GM18498 (cell line): ENCODE results near the gene CDR2.
"Not testable (repeated sequence)": the region's sequence is repeated elsewhere in the genome, so short reads cannot be mapped to it uniquely, and the experiment has no call there.

Experiments
- ATAC-seq: cut with Tn5 transposase; IDR thresholded peaks from one replicate; pipeline ENCODE4 v1.9.1; 2021; ENCODE audit warnings: mild to moderate bottlenecking, moderate library complexity; ENCODE audit not compliant: unreplicated experiment

The CDR2 gene

GRCh38 chr16:22353191-22353919 lies 21.1 kb downstream of the CDR2 start:
- no peak for ATAC-seq

GRCh38 chr16:22352723-22353122 lies 21.7 kb downstream of the CDR2 start:
- no peak for ATAC-seq

GRCh38 chr16:22352140-22352539 lies 22.3 kb downstream of the CDR2 start:
- ATAC-seq = no peak

DNA sequence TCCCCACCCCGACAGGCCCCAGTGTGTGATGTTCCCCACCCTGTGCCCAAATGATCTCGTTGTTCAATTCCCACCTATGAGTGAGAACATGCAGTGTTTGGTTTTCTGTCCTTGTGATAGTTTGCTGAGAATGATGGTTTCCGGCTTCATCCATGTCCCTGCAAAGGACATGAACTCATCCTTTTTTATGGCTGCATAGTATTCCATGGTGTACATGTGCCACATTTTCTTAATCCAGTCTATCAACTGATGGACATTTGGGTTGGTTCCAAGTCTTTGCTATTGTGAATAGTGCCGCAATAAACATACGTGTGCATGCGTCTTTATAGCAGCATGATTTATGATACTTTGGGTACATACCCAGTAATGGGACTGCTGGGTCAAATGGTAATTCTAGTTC lies 23.4 kb downstream of the CDR2 start:
- not testable (repeated sequence) for ATAC-seq

- no peak for ATAC-seq
These were observed 26.1 kb downstream of the CDR2 start for GRCh38 chr16:22348291-22348690.

DNA sequence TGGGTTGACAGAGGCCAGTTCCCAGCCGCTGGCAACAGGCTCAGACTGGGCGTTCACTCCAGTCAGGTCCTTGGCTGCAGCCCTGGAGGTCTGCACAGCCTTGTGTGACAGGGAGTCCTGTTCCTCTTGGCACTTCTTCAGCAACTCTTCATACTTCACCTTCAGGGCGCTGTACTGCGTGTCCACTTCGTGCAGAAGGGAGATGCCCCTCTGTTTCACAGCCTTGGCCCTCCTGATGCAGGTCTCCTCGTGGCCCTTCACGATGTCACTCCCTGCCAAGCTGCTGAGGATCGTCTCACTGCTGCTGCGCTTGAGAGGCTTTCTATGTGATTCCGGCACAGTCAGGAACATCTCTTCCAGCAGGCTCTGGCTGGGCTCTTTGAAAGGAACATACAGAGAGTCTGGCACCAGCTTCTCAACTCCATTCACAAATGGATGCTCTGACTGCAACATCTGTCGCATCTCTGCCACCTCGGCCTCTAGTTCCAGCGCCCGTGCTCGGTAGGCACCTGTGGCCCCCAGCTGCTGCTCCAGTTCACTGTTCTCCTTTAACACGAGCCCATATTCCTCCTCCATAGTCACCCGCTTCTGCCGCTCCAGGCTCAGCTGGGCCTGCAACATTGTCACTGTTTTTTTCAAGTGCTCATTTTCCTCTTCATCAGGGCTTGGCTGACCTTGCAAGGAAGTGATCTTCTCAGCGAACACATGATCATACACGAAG lies 27.2 kb downstream of the CDR2 start:
- ATAC-seq = no peak

GRCh38 chr16:22346483-22346882 lies 27.9 kb downstream of the CDR2 start:
- no peak for ATAC-seq

DNA sequence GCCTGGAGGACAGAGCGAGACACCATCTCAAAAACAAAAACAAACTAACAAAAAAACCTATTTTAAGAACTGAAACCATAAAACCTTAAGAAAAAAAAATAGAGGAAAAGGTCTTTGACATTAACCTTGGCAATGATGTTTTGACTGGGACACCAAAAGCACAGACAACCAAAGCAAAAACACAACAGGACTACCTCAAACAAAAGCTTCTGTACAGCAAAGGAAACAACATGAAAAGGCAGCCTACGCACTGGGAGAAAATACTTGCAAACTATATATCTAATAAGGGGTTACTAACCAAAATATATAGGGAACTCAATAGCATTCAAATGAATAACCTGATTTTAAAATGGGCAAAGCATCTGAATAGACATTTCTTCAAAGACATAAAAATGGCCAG lies 32.3 kb downstream of the CDR2 start:
- ATAC-seq = no peak

DNA sequence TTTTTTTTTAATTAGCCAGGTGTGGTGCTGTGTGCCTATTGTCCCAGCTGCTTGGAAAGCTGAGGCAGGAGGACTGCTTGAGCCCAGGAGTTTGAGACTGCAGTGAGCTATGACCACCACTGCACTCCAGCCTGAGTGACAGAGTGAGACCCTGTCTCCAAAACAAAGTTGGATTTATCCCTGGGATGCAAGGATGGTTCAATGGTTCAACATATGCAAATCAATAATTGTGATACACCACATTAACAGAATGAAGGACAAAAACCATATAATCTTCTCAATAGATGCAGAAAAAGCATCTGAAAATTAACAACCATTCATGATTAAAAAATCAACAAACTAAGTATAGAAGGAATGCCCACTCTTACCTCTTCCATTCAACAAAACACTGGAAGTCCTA lies 33.5 kb downstream of the CDR2 start:
- ATAC-seq = no peak

DNA sequence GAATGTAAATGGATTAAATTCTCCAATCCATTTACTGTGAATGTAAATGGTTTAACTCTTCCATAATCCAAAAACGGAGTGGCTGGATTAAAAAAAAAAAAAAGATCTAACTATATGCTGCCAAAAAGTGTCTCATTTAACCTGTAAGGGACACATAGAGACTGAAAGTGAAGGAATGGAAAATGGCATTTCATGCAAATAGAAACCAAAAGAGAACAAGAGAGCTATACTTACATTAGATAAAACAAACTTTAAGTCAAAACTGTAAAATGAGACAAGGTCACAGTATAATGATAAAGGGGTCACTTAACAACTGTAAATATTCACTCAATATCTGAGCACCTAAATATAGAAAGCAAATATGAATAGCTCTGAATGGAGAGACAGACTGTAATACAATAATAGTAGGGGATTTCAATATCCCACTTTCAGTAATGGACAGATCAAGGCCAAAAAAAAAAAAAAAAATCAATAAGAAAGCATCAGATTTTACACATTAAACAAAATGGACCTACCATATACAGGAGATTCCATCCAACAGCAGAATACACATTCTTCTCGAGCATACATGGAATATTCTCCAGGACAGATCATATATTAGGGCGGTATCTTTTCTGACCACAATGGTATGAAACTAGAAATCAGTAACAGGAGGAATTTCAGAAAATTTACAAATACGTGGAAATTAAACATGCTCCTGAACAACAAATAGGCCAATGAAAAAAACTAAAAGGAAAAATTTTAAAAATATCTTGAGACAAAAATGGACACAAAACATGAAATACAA lies 36.4 kb downstream of the CDR2 start:
- no peak for ATAC-seq

GRCh38 chr16:22337045-22337444 lies 37.4 kb downstream of the CDR2 start:
- ATAC-seq = no peak

DNA sequence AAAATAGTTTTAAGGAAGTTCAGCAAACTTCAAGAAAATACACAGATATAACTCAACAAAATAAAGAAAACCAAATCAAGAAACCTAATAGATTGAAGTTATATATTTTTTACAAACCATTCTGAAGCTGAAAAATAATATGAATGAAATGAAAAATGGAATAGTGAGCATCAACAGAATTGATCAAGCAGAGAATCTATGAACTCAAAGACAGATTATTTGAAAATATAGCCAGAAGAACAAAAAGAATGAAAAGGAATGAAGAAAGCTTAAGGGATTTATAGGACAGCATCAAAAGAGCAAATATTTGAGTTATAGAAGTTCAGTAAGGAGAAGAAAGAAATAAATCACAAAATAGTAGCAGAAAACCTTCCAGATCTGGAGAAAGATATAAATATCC lies 37.8 kb downstream of the CDR2 start:
- no peak for ATAC-seq

GRCh38 chr16:22335668-22336246 lies 38.7 kb downstream of the CDR2 start:
- no peak for ATAC-seq

- ATAC-seq = no peak
These were observed 40.9 kb downstream of the CDR2 start for GRCh38 chr16:22333457-22333994.

DNA sequence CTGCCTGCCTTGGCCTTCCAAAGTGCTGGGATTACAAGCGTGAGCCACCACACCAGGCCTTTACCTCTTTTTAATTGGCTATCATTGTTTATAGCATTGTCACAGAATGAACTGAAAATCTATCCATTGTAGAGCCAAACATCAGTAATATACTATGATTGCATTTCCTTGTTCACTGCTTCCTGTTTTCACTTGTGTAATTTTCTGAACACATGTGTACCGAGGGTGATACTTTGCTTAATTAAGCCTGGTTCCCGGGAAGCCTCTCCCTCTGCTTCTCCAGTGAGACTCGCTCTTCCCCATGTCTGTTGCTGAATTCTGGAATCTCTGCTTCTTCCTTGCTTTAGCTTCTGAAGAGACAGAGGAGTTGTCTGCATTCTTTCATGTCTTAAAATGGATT lies 44.1 kb downstream of the CDR2 start:
- no peak for ATAC-seq

DNA sequence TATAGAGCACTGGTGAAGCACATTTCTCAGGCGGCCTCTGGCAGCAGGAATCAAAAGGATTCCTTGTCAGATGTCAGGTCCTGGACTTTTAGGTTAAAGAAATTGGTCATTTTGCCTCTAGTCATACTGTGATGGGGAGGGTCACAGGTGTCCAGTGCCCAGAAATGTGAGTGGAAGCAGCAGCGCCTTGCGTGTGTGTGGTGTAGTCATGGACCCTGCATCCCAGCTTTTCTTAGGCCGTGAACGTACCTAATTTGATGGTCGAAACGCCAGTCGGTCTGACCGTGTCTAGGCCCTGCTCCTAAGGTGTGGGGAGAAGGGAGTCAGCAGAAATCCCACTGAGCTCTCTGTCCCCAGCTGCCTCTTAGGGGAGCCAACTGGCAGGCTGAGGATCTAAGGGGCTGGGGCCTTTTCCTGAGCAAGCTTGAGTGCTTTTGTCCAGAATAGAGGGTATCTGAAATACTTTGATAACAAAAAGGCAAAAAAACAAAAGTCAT lies 45.2 kb downstream of the CDR2 start:
- ATAC-seq = no peak

DNA sequence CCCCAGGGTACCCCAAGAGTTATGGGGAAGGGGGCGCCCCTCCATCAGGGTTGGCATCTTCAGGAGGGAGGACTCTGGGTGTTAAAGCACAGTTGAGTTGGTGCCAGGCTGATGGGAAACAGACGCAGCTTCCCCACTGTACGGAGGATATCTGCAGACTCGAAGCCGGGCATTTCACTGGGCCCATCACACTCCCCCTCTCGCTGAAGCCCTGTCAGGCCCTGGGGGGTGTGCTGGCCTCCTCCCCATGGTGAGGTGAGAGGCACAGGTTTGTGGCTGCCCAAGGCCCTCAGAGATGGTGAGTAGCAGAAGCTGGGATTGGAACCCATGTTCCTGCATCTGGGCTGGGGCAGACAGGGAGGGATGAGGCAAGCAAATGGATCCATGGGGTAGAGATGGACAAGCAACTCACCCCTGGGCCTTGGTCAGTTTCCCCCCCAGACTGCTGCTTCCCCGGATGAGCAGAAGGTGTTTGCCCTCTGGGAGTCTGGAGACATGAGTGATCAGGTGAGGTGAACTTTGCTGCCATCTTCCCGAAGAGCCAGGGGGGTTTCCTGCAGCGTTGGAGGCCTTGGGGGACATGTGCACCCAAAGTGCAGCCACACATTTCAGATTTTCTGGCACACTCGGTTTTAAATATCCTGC lies 46.2 kb downstream of the CDR2 start:
- no peak for ATAC-seq

DNA sequence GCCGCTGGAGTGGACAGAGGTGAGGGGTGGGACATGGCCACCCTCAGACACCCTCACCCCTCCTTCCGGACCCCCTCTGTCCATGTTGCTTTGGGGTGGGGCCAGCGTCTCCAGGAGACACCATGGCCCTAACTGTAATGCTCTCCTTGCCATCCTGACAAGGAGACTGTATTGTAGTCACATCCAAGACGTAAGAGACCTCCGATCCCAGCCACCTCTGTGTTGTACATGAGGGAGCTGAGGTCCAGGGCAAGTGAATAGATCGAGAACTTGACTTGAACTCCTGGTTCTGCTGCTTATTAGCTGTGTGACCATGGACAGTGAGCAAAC lies 47.0 kb downstream of the CDR2 start:
- no peak for ATAC-seq

GRCh38 chr16:22326771-22327445 lies 47.5 kb downstream of the CDR2 start:
- ATAC-seq = no peak

DNA sequence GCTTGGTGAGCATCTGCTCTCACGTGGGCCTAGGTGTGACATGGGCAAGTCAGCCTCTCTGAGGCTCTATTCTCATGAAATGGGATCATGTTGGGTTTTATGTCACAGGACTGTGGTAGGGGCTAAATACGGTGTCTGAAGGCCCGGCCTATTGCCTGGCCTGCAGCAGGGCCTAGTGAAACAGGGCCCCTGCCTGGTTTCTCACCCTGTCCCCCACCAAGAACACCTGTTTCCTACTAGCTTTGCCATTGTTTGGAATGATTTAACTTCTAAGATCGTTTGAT lies 48.1 kb downstream of the CDR2 start:
- ATAC-seq = no peak
